Stimulated activated CD4-positive, alpha-beta T cell treated with anti-CD3 and anti-CD28 coated beads, Interleukin-15, amount 100 ng/mL, for 48 hours (primary cell): ENCODE measurements around the gene MAN1A2.

Experiments
- DNase-seq, 2 donors: peaks; one replicate each; pipeline ENCODE4 v3.0.0-alpha.2; 2020; ENCODE audit warnings: low read depth in 2 of 2

Gene MAN1A2

DNA sequence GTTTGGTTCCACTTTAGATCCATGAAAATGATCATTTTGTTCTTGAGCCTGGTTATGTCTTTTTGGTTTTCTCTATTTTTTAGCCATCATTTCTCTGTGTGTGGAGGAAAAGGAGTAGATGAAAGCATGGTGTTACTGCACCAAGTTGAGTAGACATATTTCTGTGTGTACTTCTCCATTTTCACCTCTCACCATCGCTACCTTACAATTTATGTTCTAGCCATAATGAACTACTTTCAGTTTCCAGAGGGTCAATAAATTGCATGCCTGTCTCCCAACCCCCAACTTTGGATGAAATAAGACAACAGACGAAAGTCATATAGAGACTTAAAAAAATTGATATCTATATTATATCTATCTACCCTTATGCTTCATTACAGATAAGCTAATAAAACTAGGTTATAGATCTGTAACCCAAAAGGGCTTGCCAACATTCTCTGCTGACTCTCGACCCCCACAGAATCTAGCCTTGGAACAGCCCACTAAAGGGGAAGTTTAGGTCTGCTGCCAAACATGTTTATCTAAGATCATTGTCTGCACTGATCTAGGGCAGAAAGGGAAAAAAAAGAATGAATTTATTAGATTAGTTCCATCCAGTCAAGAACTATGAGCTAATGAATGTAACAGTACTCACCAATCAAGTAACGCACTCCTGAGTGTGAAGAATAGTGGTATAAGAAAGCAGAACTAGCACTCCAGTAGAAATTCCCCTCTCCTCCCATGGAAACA is 7.5 kb upstream of the MAN1A2 start:
- DNase-seq, result no peak

DNA sequence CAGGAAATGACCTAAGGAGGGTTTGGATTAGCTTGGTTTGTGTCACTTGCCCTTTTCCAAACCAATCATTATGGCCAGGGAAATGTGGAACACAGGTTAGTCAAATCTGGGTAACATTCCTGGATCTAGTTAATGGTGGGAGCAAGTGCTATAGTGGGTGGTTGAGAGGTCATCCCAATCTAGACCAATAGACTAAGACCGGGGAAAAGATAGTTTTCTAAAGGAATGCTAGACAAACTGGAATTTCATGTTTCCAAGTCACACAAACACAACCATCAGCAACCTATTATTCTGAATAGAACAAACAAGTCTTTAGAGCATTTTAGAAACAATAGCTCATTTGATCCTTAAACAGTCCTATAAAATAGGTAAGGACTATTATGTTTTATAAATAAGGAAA is 4.3 kb upstream of the MAN1A2 start:
- no peak for DNase-seq

DNA sequence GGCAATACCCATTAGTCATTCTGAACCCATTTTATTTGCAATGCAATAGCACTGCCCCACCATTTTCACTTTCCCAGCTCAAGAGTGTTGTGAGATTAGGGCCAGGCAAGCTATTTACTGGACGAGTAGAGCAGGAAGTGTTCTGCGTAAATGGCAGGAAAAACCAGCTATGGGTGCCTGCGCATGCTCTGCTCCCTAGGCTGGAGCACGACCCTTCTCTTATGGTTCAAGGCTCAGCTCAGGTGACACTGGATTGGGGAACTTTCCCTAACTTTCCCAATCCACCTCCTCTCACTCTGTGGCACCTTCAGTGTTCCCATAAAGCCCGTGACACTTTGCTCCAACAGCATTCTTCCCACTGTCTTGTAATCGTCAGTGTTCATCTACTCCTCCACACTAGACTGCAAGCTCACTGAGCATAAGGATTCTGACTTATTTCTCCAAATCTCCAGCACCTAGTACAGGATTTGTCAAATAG is 3.6 kb upstream of the MAN1A2 start:
- DNase-seq, result no peak

DNA sequence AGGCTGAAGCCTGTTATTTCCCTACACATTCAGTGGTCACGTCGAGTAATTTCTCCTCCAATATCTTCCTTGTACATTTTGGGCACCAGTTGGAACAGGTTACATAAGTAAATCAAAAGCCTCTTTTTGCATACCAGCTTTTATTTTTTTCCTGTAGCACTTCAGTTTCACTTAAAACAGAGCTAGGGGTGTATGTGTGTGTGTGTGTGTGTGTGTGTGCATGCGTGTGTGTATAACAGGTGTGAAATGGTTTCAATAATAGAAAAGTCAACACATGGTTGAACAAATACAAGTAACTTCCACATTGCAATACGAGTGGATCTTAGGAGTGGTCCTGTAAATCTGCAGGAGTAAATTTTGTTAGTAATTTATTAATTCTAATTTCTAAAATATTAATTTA is 3.0 kb upstream of the MAN1A2 start:
- no peak for DNase-seq

DNA sequence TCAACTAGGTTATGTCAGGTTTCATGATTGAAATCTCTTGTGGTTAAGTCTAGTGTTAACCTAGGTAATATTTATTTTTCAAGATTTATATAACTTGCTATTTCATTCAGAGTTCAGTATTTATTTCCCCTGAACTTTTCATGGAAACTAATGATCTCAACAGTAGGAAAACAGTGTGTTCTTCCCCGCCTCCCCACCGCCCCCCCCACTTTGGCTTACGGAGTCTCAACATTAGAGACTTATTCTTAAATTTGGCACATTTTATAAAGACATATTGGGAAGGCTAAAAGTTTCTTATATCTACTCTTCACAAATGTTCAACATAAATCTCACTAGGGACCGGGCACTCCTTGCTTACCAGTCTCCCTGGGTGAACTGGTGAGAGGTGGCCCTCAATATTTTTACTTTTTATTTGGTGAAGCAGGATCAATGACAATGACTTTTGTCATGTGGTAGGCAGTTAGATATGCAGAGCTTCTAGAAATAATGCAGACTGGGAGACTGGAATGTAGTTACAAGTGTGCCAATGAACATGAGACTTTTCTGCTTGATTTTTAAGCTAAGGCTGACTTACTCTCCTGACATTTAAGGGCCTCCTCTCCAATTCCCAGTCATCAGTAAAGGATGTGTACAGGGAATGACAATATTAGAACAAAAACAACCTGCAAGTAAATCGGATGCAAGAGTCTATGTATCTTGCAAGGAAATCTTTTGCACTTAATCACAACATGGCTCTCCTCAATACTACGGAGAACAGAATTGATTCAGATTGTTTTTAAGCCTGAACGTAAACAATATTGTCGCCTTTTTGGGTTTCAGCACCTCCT is 1.7 kb upstream of the MAN1A2 start:
- no peak for DNase-seq

DNA sequence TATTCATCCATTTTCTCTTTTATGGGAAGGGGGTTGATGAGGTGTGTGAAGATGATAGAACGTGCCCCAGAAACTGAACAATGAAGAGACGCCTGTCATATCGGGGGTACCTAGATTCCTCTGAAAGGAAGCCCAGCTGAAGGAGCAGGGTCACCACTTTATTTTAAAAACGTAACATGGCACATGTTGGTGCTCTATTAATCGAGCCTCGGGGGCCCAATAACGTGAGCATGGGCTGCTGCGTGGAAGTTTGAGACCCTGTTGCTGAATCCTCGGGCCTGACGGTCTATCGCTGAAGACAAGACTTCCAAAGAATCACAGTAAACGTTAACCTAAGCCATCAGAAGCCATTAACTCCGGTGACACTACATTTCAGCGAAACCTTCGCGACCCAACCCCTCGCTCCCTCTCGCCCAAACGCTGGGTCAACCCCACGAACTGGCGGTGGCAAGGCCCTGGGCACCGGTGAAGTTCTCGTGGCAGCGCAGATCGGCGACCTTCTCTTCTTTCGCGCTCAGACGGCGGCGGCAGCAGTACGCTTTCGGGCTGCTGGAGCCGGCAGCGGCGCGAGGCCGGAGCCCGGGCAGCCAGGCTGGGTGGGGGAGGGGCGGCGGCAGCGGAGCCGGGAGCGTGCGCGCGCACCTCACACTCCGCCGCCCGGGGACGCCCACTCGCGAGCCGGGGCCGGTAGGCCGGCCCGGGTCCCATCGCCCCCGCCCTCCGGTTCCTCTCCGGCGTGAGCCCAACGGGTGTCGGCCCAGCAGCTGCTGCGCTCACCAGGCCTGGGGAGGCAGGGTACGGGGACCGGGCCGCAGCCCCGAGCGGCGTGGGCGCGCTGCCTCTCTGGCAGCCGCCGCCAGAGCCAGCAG is 838 bp upstream of the MAN1A2 start:
- DNase-seq, result peak; percentile 48 to 74

DNA sequence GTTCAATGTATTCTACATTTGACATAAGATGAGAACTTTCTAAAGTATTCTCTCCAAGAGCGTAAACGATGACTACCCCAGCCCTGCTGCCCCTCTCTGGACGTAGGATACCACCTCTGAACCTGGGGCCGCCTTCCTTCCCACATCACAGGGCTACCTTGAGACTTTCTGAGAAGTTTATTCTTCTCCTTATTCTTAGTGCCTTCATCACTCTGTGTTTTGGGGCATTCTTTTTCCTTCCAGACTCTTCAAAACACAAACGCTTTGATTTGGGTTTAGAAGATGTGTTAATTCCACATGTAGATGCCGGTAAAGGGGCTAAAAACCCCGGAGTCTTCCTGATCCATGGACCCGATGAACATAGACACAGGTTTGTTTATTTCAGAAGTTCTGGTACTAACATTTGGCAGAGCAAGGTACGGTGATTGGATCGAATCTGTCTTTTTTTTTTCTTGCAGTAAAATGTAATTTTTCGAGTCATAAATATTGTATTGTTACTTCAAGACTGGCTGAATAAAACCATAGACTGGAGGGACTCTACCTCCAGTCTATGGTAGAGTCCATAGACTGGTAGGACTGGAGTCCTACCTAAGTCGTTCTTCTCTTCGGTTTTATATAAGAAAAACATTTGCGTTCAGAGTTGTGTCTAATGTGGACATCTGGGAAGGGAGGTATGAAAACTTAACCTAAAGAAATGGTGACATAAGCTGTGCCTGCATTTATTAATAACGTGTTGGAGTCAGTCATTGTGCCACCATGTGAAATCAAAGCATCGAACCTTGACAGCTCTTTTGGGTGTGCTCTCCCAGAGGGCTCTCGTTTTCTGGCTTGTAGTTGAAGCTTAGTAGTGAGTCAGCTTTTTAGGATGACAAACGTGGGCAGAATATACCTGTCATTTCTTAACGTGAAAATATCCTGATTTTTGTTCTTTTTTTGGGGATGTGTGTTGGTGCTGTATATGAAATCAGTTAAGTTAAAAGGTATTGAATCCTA is 1.2 kb downstream of the MAN1A2 start:
- no peak for DNase-seq

DNA sequence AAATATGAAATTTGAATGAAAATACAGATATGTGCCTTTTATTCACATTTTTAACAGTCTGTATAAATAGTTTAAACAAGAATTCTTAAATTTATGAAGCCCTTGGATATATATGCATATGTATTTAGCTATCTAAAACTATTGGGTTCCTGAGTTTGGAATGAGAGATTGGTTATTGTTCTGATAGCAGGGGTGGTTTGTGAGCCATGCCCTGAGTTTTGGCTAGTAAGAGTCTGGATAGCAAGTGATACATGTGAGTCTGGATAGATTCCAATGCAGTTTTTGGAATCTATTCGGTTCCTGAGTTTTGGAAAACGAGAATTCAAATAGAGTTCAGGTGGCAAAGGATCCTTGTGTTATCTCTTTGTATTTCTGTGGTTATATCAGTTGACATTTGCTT is 2.8 kb downstream of the MAN1A2 start:
- no peak for DNase-seq

DNA sequence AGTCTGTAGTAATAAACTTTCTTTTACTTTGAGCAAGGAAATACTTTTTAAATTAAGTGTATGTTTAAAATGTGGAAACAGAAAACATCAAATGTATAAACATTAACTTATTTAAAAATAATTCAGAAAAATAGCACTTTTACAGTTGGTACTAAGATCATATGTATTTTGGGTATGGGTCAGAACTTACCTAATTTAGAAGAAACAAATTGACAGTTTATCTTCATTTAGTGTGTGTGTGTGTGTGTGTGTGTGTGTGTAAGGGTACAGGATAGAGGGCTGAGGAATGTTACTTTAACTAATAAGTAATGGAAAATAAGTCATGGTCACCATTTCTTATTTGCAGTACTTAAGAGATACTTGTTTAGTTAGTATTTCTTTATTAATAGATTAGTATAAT is 3.3 kb downstream of the MAN1A2 start:
- no peak for DNase-seq

DNA sequence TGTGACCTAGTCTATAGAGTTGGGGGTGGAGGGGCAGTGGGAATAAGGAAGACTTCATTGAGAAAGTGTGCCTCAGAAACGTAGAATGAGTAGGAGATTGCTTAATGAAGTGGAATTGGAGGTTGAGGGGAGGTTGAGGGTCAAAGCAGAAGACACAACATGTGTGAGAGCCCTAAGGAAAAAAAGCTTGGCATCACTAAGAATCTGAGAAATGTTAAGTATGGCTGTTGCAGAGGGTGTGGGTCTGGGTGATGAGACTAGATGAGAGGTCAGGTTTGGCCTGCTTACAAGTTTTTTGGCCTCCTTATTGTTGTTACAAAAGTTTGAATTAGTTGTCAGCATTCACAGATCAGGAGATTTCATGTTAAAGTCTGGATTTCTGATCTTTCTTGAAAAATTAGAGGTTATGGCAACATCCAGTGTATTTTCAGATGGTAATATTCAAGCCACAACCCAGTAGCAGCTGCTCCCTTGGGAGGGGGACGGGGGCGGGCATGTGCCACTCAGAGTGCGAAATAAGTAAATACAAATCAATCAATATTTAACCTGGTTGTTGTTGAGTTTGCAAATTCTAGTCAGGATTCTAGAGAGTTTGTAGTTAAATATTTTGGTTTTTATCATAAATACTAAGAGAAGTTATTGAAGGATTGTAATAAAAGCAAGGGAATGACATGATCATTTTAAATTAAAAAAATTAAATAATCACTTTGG is 4.3 kb downstream of the MAN1A2 start:
- no peak for DNase-seq

DNA sequence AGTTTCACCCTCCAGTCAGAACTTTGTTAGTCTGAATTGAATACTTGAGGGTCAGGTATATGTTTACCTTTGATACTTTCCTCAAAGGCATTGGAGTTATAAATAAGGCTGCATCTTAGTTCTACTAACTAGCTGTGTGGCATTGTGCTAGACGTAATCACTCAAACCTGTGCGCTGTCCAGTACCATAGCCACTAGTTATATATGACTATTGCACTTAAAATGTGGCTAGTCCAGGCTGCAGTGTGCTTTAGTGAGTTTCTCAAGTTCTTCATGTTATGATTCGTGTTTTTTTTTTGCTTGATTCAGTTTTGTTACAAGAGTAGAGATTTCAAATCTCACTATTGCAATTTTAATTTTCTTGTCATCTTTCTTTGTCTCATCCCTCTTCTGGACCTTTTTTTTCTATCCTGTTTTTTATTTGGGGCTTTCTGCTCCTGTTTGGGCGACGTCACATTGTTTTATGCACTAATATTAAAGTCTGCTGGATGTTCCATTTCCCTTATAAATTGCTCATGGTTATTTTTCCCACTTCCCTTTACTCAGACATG is 5.7 kb downstream of the MAN1A2 start:
- DNase-seq, result no peak

DNA sequence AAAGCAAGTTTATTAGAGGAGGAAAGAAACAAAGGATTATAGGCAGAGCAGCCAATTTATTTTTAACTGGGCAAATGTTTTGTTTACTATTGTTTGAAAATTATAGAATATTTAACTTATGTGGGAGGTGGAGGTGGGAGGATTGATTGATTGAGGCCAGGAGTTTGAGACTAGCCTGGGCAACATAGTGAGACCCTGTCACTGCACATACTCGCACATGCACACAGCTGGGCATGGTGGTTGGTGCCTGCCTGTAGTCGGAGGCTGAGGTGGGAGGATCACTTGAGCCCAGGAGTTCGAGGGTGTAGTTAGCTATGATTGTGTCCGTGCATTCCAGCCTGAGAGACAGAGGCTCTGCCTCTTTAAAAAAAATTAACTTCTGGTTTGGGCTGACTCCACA is 6.7 kb downstream of the MAN1A2 start:
- no peak for DNase-seq

DNA sequence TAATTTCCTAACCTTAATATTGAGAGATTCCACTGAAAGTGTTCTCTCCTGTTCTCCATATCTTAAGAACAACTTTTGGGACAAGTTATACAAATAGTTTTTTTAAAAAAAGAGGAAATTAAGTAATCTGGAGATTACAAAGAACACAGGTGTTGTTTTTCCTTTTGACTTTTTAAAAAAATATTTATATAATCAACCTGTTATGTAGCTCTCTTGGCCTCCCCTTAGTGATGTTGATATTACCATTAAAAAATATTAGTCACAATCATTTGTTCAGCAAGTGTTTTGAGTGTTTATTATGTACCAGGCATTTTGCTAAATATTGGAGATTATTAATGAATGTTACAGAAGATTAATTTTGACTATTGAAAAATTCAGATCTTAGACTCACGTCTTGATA is 8.1 kb downstream of the MAN1A2 start:
- no peak for DNase-seq

DNA sequence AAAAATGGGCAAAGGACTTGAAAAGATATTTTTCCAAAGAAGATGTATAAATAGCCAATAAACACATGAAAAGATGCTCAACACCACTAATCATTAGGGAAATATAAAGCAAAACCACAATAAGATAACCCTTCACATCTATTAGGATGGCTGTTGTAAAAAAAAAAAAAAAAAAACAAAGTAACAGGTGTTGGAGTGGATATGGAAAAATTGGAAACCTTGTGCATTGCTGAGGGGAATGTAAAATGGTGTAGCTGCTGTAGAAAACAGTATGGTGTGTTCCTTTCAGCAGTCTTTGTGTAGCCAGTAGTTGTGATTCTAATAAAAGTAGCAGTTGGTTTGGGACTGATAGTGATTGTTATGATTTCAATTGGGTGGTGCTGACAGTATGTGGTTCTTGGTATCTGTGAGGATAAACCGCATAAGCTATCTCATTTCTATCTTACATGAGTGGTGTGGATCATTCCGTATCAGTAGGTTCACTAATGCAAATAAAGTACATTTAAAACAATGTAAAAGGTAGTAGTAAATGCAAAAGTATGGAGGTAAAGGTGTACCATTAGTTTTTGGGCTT is 19.9 kb downstream of the MAN1A2 start:
- no peak for DNase-seq

DNA sequence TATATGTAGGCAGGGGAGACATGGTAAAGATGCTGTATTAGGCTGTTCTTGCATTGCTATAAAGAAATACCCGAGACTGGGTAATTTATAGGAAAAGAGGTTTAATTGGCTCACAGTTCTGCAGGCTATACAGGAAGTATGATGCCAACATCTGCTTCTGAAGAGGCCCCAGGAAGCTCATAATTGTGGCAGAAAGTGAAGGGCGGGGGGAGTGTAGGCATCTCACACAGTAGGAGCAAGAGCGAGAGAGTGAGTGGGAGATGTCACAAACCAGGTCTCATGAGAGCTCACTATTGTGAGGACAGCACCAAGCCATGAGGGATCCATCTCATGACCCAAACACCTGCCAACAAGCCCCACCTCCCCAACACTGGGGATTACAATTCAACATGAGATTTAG is 21.1 kb downstream of the MAN1A2 start:
- DNase-seq, result no peak

DNA sequence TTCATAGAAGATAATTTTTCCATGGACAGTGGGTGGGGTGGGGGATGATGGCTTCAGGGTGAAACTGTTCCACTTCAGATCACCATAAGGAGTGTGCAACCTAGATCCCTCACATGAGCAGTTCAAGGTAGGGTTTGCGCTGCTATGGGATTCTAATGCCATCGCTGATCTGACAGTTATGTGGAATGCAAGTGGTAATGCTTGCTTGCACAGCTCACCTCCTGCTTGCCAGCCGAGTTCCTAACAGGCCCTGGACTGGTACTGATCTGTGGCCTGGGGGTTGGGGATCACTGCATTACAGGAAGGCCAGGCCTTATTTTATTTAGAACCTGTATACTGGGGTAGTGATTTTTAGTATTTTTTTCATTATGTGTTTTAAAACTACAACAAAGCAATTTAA is 22.0 kb downstream of the MAN1A2 start:
- no peak for DNase-seq

DNA sequence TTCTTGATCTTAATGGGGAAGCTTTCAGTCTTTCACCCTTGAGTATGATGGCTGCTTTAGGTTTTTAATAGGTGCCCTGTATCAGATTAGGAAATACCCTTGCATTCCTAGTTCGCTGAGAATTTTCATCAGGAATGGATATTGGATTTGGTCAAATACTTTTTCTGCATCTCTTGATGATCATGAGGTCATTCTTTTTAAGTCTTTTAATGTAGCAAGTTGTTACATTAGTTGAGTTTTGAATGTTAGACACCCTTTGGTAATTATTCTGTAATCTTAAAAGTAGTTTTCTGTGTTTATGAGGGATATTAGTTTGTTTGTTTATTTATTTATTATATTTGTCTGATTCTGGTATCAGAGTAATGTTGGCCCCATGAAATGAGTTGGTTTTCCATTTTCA is 22.5 kb downstream of the MAN1A2 start:
- DNase-seq, result no peak

DNA sequence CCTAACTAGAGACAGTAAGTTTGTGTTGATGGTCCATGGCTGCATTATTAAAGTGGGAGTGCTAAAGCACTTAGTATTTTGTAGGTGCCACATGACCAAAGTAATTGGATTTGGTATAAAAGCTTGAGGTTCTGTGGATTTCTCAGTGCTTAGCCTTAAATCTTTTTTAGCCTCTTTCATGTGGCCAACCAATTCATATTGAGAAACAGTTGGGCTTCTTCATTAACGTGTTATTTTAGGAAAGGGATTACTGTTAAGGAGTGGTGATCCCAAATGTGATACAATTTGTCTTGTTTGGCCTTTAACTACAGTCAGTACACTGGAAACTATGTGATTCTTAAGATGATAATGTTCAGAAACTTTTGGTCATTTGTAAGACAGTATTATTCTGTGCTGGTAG is 25.5 kb downstream of the MAN1A2 start:
- DNase-seq, result no peak

DNA sequence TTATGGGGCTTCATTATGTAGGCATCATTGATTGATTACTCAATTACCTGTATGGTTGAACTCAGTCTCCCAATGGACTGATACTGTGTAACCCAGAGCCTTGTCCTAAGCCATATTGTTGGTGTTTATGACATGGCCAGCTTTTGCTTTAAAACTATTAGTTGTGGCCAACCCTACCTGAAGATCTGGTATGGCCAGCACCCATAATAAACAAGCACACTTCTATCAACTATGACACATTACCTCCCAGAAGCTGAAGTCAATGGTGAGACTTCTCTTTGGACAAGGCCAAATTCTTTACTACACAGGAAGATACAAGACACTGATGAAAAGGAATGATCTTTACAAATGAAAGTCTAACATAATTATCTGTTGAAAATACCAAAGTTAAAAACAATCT is 28.8 kb downstream of the MAN1A2 start:
- no peak for DNase-seq

DNA sequence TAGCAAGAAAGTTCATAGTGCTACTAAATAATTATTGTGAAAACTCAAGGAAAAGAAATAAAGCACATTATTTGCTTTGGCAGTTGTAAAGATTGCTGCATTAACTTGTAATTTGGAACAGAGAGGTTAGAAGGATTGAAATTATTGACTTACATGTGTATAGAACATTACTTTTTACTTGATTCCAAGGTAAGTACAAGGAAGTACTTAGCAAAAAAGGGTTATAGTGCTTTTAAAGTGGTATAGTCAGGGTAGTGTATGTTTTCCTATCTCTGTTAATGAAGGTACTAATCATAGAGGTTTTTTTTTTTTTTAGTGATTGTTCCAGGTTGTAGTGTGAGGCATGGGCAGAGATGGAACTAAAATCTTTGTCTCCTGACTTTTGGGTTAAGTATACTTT is 29.4 kb downstream of the MAN1A2 start:
- DNase-seq, result no peak
